HG03103 (cell line): ENCODE data around the gene CNPY1.

ENCODE experiments used
- ATAC-seq: cut with Tn5 transposase; IDR thresholded peaks from one replicate; pipeline ENCODE4 v1.9.1; 2021; ENCODE audit warnings: low read depth; ENCODE audit not compliant: unreplicated experiment

The CNPY1 gene

GRCh38 chr7:155458878-155459699 lies 87.3 kb downstream of the CNPY1 start:
- no peak for ATAC-seq

GRCh38 chr7:155458111-155458877 lies 88.1 kb downstream of the CNPY1 start, which contains the start of gene EN2:
Gene EN2, plus strand, starts transcription at chr7:155458129. Its CDS starts 249 bp downstream, at chr7:155458378.
- no peak for ATAC-seq

- no peak for ATAC-seq
Observed at GRCh38 chr7:155457544-155458110, 88.7 kb downstream of the CNPY1 start.

GRCh38 chr7:155456738-155457543 lies 89.4 kb downstream of the CNPY1 start:
- ATAC-seq: no peak

- ATAC-seq: no peak
Observed at GRCh38 chr7:155455776-155456737, 90.3 kb downstream of the CNPY1 start.

GRCh38 chr7:155455132-155455693 lies 91.1 kb downstream of the CNPY1 start:
- no peak for ATAC-seq

GRCh38 chr7:155454183-155455112 lies 91.9 kb downstream of the CNPY1 start:
- ATAC-seq: no peak

- ATAC-seq: no peak
Observed at GRCh38 chr7:155453296-155454182, 92.8 kb downstream of the CNPY1 start.

GRCh38 chr7:155452505-155453295 lies 93.7 kb downstream of the CNPY1 start:
- no peak for ATAC-seq

- no peak for ATAC-seq
Observed at GRCh38 chr7:155451840-155452239, 94.5 kb downstream of the CNPY1 start.
